Keratinocyte (primary cell): ENCODE measurements around the gene BBS12. TPM values are rescaled to one million over a fixed set of nuclear protein-coding genes. Genes with fewer than 3 reads are reported as not detected.

ENCODE experiments used
- DNase-seq: peaks from one replicate; pipeline ENCODE4 v3.0.0-alpha.2; 2011; ENCODE audit warnings: low read depth, missing footprints, low spot score
- FAIRE-seq: peaks from 2 replicates; lab custom pipeline; 2011; peaks lifted over from hg19 to GRCh38; lab: Jason Lieb, UNC
- H2AFZ ChIP-seq: 2 replicates; pipeline ENCODE4 v1.6.0; 2012; ENCODE audit warnings: low read length, control low read depth, inconsistent platforms; ENCODE audit not compliant: control insufficient read depth
- H3K27ac ChIP-seq: 2 replicates; pipeline ENCODE4 v1.5.1; 2011; ENCODE audit warnings: low read length; ENCODE audit not compliant: control insufficient read depth, insufficient read depth
- H3K27me3 ChIP-seq: 3 replicates; pipeline ENCODE4 v1.6.0; 2011; ENCODE audit warnings: low read length; ENCODE audit not compliant: control insufficient read depth, insufficient read depth; ENCODE audit errors: extremely low read depth
- H3K36me3 ChIP-seq, 2 experiments: 2 replicates in 1 of 2; 3 replicates in 1 of 2; pipeline ENCODE4 v1.5.1; 2011; ENCODE audit warnings: low read length in 2 of 2, mild to moderate bottlenecking in 1 of 2; ENCODE audit not compliant: control insufficient read depth in 2 of 2, insufficient read depth in 2 of 2; ENCODE audit errors: extremely low read depth in 1 of 2
- H3K4me1 ChIP-seq: 3 replicates; pipeline ENCODE4 v1.5.1; 2011; ENCODE audit warnings: low read length; ENCODE audit not compliant: control insufficient read depth, insufficient read depth; ENCODE audit errors: extremely low read depth
- H3K4me2 ChIP-seq: 3 replicates; pipeline ENCODE4 v1.6.0; 2011; ENCODE audit warnings: low read depth, low read length; ENCODE audit not compliant: control insufficient read depth, insufficient read depth; ENCODE audit errors: extremely low read depth
- H3K4me3 ChIP-seq, 3 experiments: fragments of 200-600 bp in 1 of 3; sonication (generic) in 1 of 3; 2 replicates in 2 of 3; 3 replicates in 1 of 3; pipeline ENCODE4 v1.5.1; 2011 to 2016; ENCODE audit warnings: low read length in 3 of 3, mild to moderate bottlenecking in 3 of 3, control low read depth in 2 of 3, inconsistent platforms in 1 of 3, low read depth in 1 of 3, mixed read lengths in 1 of 3, mixed run types in 1 of 3, moderate library complexity in 1 of 3; ENCODE audit not compliant: control insufficient read depth in 2 of 3, insufficient read depth in 2 of 3; ENCODE audit errors: extremely low read depth in 1 of 3
- H3K79me2 ChIP-seq: 2 replicates; pipeline ENCODE4 v1.6.0; 2012; ENCODE audit warnings: low read length; ENCODE audit not compliant: control insufficient read depth, insufficient read depth
- H3K9ac ChIP-seq: 3 replicates; pipeline ENCODE4 v1.6.0; 2011; ENCODE audit warnings: low read length; ENCODE audit not compliant: control insufficient read depth, insufficient read depth; ENCODE audit errors: extremely low read depth
- H3K9me1 ChIP-seq: 3 replicates; pipeline ENCODE4 v1.6.0; 2011; ENCODE audit warnings: low read length; ENCODE audit not compliant: control insufficient read depth, insufficient read depth; ENCODE audit errors: extremely low read depth
- H3K9me3 ChIP-seq: 2 replicates; pipeline ENCODE4 v1.5.1; 2012; ENCODE audit warnings: low read depth, low read length; ENCODE audit not compliant: control insufficient read depth
- H4K20me1 ChIP-seq: 3 replicates; pipeline ENCODE4 v1.6.0; 2011; ENCODE audit warnings: low read length; ENCODE audit not compliant: control insufficient read depth, insufficient read depth; ENCODE audit errors: extremely low read depth
- CTCF ChIP-seq, 3 experiments: IDR thresholded peaks in 1 of 3; conservative IDR thresholded peaks in 1 of 3; optimal IDR thresholded peaks in 1 of 3; 2 replicates in 2 of 3; 3 replicates in 1 of 3; pipeline versions ENCODE3 to v1.5.1; 2011; ENCODE audit warnings: low read length in 3 of 3, mild to moderate bottlenecking in 3 of 3, moderate library complexity in 2 of 3, control low read depth in 1 of 3, inconsistent platforms in 1 of 3; ENCODE audit not compliant: insufficient read depth in 2 of 3; ENCODE audit errors: extremely low read depth in 1 of 3
- EZH2 ChIP-seq: IDR thresholded peaks from one replicate; pipeline ENCODE4 v1.6.1; 2012; ENCODE audit warnings: inconsistent platforms, mild to moderate bottlenecking, low read length, moderate library complexity
- dilution Hi-C: fragments of 300-500 bp; cut with MboI; formaldehyde crosslinking; loops from one replicate; pipeline ENCODE4 v1.7.0; 2020; ENCODE audit warnings: low sequenced_read_pairs; ENCODE audit not compliant: extremely low pct_ligation_motif_present
- polyA plus RNA-seq, 5 experiments: library from polyadenylated mRNA; depleted of rRNA in 3 of 5; stranded (reverse) in 3 of 5; stranded (forward) in 1 of 5; unstranded in 1 of 5; fragments of >200 nt; gene quantifications; 1 replicate in 1 of 5; 2 replicates in 3 of 5; 3 replicates in 1 of 5; pipeline versions ENCODE4 v1.2.1 to v1.2.3, GENCODE V29; 2011 to 2012; ENCODE audit warnings: missing spikeins in 2 of 5, low read depth in 1 of 5, low replicate concordance in 1 of 5

BBS12 gene
- polyA plus RNA-seq, 1 donor (not counting 4 experiments of a cell fraction or from before 2014, with no cell fraction given) = 2.5 TPM

- Histone ChIP-seq H3K4me3 (no peak overlapping the region), H3K9me3 (no peaks in the 10 kb centered on the region), H4K20me1 (no peaks in the 10 kb centered on the region), H3K9me1 (no peaks in the 10 kb centered on the region), H3K27ac (no peak overlapping the region), H2AFZ (no peak overlapping the region), H3K27me3 (no peaks in the 10 kb centered on the region), H3K4me1 (no peaks in the 10 kb centered on the region), H3K79me2 (no peaks in the 10 kb centered on the region), H3K4me2 (no peak overlapping the region), H3K36me3 (no peaks in the 10 kb centered on the region), H3K9ac (no peak overlapping the region)
- FAIRE-seq (no peak), DNase-seq (no peak)
- TF ChIP-seq CTCF (optimal IDR thresholded peaks at IDR 0.05 in 1 of 3, IDR thresholded peaks at IDR 0.05 in 1 of 3, conservative IDR thresholded peaks at IDR 0.05 in 1 of 3; ENCODE audit: extremely low read depth in 1 of 3, insufficient read depth in 2 of 3, low read length in 3 of 3) (no peak), EZH2 (no peak)
- dilution Hi-C loops = no loop called here
These were observed 39.6 kb upstream of the BBS12 start for GRCh38 chr4:122692641-122693520.

- Histone ChIP-seq H3K4me1 (peaks cover 4% of the 10 kb centered on the region), H3K27me3 (no peaks in the 10 kb centered on the region), H3K9me1 (no peaks in the 10 kb centered on the region), H4K20me1 (no peaks in the 10 kb centered on the region), H3K36me3 (no peaks in the 10 kb centered on the region), H3K9ac (no peak overlapping the region), H2AFZ (no peak overlapping the region), H3K27ac (no peak overlapping the region), H3K4me3 (no peak overlapping the region), H3K4me2 (no peak overlapping the region), H3K9me3 (no peaks in the 10 kb centered on the region), H3K79me2 (no peaks in the 10 kb centered on the region)
- dilution Hi-C loops = no loop called here
- DNase-seq (no peak), FAIRE-seq (no peak)
- TF ChIP-seq CTCF (optimal IDR thresholded peaks at IDR 0.05 in 1 of 3, IDR thresholded peaks at IDR 0.05 in 1 of 3, conservative IDR thresholded peaks at IDR 0.05 in 1 of 3; ENCODE audit: extremely low read depth in 1 of 3, insufficient read depth in 2 of 3, low read length in 3 of 3) (no peak), EZH2 (no peak)
These were observed 37.3 kb upstream of the BBS12 start for GRCh38 chr4:122695226-122695625.
